HG03521 (cell line): ENCODE results near the gene CELF4.

Experiments used
- ATAC-seq: cut with Tn5 transposase; IDR thresholded peaks from one replicate; pipeline ENCODE4 v1.9.1; 2021; ENCODE audit warnings: mild to moderate bottlenecking, moderate library complexity; ENCODE audit not compliant: unreplicated experiment

CELF4 gene

DNA sequence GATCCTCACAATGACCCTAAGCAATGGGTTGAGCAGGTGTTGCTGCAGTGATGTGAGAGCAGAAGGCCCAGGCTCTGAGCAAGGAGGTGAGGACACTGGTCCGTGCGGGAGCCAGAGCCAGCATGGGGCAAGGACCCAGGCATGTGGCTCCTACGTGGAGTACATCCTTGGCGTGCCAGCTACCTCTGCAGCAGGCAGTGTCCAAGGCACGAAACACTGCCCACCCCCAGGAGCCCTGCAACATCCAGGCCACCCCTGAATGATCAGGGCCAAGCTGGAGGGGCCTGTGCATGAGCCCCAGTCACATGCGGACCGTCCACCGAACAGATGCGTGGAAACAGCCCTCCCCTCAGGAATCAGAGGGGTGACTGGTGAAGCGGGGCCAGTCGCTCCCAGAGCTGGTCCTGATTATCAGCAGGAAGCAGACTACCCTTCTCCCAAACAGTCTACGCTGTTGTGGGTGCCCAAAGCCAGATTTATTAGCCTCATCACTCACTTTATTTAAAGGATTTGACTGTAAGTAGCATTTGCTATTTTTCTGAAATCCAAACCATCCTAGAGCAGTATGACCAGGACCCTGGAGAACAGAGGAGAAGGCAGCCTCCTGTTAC, 16.8 kb downstream of the CELF4 start:
- ATAC-seq, result no peak

DNA sequence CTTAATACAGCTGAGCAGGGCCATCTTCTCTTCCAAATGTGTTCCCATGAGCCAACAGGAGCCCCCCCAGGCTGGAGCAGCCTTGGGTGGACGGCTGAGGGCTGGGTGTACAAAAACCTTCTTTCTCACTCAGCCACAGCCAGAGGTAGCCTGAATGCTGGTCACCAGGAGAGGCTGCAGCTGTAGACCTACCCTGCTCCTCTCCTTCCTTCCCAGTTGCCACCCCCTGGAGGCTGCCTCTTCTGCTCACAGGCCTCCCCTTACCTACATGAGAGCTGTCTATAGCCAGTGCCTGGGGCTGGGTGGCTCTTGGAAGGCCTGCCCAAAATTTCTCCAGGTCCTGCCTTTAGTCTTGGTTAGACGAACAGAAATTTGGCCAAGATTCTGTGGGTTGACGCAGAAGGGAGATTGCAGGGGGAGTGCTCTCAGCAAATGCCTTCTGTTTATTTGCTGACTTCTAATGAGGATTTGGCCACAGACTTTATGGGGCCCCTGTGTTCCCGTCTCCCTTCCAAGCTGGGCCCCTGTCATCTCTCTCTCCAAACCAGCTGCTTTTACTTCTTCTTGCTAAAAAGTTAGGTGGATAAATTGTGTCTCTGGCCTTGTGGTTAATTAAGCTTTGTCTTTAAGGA, 18.3 kb downstream of the CELF4 start:
- no peak for ATAC-seq

DNA sequence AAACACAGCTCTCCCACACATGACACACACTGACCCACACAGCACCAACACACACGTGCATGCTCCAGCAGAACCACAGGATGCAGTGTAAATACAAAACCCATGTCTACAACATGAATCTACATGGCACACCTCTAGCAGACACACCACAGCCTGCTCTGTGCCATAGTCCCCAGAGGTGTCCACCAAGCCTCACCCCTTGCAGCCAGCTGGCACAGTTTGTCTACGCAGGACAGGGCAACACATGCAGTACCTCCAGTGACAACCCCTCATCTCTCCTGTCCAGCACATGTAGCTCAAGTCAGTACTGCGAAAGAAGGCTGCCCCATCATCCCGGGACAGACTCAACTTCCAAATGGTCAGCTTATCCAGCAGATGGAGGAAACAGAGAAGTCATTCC, 18.9 kb downstream of the CELF4 start:
- no peak for ATAC-seq

- no peak for ATAC-seq
Observed at GRCh38 chr18:37546272-37546537, 19.4 kb downstream of the CELF4 start.

DNA sequence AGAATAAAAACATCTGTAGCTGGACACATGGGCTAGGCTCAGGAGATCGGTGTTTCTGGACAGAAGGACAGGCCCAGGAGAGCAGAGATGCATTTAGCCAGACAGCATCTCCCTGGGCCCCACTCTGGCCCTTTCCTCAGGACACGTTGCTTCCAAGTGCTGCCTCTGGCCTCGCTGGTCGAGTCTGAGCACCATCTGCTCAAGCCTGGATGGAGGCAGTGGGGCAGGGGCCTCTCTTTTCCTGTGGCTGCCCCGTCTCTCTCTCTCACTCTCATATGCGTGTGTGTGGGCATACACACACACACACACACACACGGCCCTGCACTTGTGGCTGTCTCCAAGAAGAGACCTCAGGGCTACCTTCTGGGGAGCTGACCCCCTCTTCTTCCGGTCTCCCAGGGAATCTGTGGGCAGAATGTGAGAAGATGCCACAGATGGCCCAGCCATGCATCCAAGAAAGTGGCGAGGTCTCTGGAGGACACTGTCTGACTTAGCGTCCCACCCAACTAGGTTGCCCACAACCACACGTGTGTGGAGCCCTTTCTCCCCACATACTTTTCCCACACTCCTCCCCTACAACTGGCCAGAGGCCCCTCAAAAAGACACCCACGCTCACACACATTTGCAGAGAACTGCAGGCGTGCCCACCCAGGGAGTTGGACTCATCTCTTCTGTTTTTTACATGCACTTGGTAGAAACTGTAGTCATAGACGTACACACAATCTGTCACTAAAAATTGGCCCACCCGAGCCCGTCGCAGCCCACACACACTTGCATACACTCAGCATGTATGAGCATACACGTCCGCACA, 19.9 kb downstream of the CELF4 start:
- ATAC-seq, result no peak

GRCh38 chr18:37544713-37545112, 20.9 kb downstream of the CELF4 start:
- no peak for ATAC-seq

DNA sequence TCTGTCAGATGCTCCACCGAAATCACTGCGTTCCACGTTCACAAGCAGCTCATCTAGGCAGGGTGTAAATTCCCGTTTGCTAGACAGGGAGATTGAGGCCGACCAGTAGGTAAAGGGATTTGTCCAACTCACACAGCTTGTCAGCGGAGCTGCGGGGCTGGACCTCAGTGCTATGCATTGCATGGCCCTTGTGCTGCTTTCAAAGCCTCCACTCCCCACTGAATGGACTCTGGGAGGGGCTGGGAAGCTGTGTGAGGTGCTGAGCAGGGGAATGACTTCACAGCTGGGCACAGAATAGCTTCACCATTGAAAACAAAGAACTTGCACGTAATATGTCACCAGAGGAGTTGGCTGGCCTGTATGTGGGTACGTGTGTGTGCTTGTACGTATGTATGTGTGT, 21.4 kb downstream of the CELF4 start:
- no peak for ATAC-seq

GRCh38 chr18:37543321-37543720, 22.3 kb downstream of the CELF4 start:
- no peak for ATAC-seq

GRCh38 chr18:37541517-37541916, 24.1 kb downstream of the CELF4 start:
- no peak for ATAC-seq

- no peak for ATAC-seq
Observed at GRCh38 chr18:37540424-37541138, 25.0 kb downstream of the CELF4 start.

DNA sequence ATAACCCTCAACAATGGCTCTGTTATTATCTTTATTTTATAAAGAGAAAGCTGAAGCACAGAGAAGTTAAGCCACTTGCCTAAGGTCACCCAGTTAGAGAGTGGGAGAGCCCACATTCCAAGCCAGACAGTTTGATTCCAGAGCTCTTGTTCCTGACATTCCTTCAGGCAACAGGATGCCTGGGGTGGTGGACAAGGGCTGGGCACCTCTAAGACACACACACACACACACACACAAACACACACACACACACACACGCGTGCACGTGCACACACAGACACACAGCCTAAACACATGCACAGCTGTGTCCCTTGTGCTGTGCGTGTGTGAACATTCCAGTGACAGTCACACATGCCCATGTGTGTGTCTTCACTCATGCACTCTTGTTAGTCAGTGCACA, 26.4 kb downstream of the CELF4 start:
- no peak for ATAC-seq

DNA sequence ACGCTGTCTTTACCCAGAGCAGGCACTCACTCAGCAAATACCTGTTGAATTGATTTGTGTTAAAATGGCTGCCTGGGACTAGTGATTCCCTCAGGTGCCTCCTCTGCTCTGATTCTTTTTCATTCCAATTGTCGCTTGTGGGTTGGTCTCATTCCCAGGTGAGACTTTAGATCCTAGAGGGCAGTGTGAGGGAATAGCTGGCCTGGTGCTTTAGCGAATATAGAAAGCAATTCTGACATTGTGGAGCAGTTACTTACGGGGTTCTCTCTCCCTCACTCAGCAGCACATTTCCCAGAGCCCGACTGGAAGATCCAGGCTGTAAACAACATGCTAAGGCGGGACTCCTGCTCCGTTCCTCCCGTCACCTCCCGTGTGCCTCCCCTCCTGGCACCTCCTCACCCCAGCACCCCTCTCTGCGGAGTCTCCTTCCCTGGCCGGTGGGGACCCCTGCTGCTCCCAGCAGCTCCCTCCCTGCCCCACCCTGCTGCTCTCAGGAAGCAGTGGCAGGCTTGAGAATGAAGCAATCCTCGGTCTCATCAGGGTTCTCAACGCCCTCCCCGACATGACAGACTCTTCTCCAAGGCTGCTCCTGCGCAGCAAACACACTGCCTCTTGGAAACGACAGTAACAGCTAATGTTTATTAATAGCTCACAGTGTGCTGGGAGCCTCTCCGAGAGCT, 26.9 kb downstream of the CELF4 start:
- no peak for ATAC-seq

GRCh38 chr18:37537868-37538525, 27.6 kb downstream of the CELF4 start:
- peak; percentile 70 for ATAC-seq

DNA sequence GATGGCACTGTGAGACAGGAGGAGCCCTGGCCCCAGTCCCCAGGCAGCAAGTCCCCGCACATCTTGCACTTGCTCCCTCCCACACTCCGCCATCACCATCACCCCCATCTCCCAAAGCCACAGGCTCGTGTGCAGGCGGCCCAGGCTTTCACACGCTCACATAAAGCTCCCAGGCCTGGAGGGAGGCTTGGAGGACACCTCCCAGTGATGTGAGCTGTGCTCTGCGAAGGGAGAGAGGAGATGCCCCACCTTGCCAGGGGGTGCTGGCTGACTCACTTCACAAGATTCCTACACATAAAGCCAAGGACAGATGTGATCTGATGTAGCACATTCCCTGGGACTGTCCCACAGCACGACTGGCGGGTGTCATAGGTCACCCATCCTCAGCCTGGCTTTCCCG, 28.9 kb downstream of the CELF4 start:
- ATAC-seq, result no peak

- ATAC-seq, result no peak
Observed at GRCh38 chr18:37535968-37536367, 29.6 kb downstream of the CELF4 start.

GRCh38 chr18:37534627-37535026, 31.0 kb downstream of the CELF4 start:
- no peak for ATAC-seq

GRCh38 chr18:37533647-37534584, 31.7 kb downstream of the CELF4 start:
- no peak for ATAC-seq

- ATAC-seq, result no peak
Observed at GRCh38 chr18:37532917-37533316, 32.7 kb downstream of the CELF4 start.

- ATAC-seq, result peak; percentile 93
Observed at GRCh38 chr18:37529863-37530262, 35.7 kb downstream of the CELF4 start.

DNA sequence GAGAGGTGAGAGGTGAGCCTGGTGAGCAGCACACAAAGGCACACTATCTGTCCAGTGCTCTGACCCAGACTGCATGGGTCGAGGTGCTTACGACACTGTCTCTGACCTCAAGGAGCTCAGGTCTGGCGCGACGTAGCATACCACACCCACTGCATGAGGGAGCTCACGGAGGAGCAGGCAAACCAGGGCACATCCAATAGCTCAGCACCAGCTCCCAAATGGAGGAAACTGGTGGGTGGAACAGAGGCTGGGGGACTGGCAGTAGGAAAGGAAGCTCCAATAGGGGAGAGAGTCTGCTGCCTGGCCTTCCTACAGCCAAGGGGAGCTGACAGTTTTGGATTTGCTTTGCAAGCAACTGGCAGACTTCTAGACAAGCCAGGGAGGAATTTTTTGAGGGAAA, 36.3 kb downstream of the CELF4 start:
- ATAC-seq, result no peak
